Gastrocnemius medialis (tissue), 4 donors: ENCODE measurements around the gene MINPP1. TPM values are rescaled to one million over a fixed set of nuclear protein-coding genes. Genes with fewer than 3 reads are reported as not detected.

ENCODE experiments used
- ATAC-seq, 2 donors: fragments of 150-250 bp; one replicate each; pipeline ENCODE4 v1.9.1; 2016
- DNase-seq, 2 donors: peaks; one replicate each; pipeline ENCODE4 v3.0.0-alpha.2; 2019
- H3K27ac ChIP-seq, 4 donors: fragments of 200-600 bp; sonication (generic); 1 replicate in 1 of 4; 2 replicates in 3 of 4; pipeline ENCODE4 v1.5.1; 2016 to 2018; ENCODE audit warnings: mild to moderate bottlenecking in 2 of 4, moderate library complexity in 1 of 4
- H3K27me3 ChIP-seq, 3 donors: fragments of 200-600 bp; sonication (generic) in 2 of 3; 1 replicate in 1 of 3; 2 replicates in 2 of 3; pipeline versions ENCODE4 v1.5.1 to v1.6.0; 2016 to 2019; ENCODE audit warnings: mild to moderate bottlenecking in 1 of 3, moderate library complexity in 1 of 3
- H3K36me3 ChIP-seq, 2 donors: fragments of 200-600 bp; sonication (generic) in 1 of 2; one replicate each; pipeline ENCODE4 v1.5.1; 2017 to 2018
- H3K4me1 ChIP-seq, 2 donors: fragments of 200-600 bp; sonication (generic) in 1 of 2; one replicate each; pipeline ENCODE4 v1.5.1; 2016 to 2017; ENCODE audit warnings: mild to moderate bottlenecking in 2 of 2
- H3K4me3 ChIP-seq, 4 donors: fragments of 200-600 bp; sonication (generic) in 3 of 4; 1 replicate in 1 of 4; 2 replicates in 3 of 4; pipeline ENCODE4 v1.5.1; 2016 to 2019; ENCODE audit warnings: mild to moderate bottlenecking in 2 of 4
- H3K9me3 ChIP-seq, 3 donors: fragments of 200-600 bp; sonication (generic) in 2 of 3; 1 replicate in 1 of 3; 2 replicates in 2 of 3; pipeline ENCODE4 v1.5.1; 2016 to 2019
- POLR2A ChIP-seq, 2 donors: fragments of 450-650 bp; IDR thresholded peaks; one replicate each; pipeline ENCODE4 v1.6.1; 2017; ENCODE audit warnings: antibody characterized with exemption in 2 of 2, mild to moderate bottlenecking in 2 of 2, moderate library complexity in 2 of 2
- in situ Hi-C, 4 donors: fragments of 200-750 bp; cut with MboI; loops; one replicate each; pipeline versions ENCODE4 v1.15.0 to v1.8.0; 2017; ENCODE audit warnings: low sequenced_read_pairs in 4 of 4
- intact Hi-C: fragments of 100-400 bp; cut with DNase I; formaldehyde crosslinking; loops from one replicate; pipeline ENCODE4 v1.15.1; 2023; ENCODE audit warnings: low total_unique reads
- microRNA-seq, 2 donors: library from miRNA; unstranded; fragments of <30 nt; microRNA quantifications; one replicate each; pipeline ENCODE4, GENCODE V29; 2016; ENCODE audit warnings: borderline replicate concordance in 2 of 2
- total RNA-seq, 4 donors: library from RNA; depleted of rRNA; stranded (reverse); fragments of >200 nt; gene quantifications; one replicate each; pipeline versions ENCODE4 v1.1.0 to v1.2.3, GENCODE V29; 2016
- TF ChIP-seq, protein P1 (sequence below), 5 experiments: fragments of 450-650 bp in 3 of 5; fragments of 200-600 bp in 2 of 5; sonication (generic) in 2 of 5; IDR thresholded peaks in 4 of 5; conservative IDR thresholded peaks in 1 of 5; 1 replicate in 4 of 5; 2 replicates in 1 of 5; pipeline ENCODE4 v1.5.1; 2016 to 2019; ENCODE audit warnings: antibody characterized with exemption in 5 of 5, mild to moderate bottlenecking in 3 of 5, moderate library complexity in 3 of 5

MINPP1 gene
- total RNA-seq, 4 donors from 2014 or later: 6.9 to 7.1 (median 7.0) TPM

DNA sequence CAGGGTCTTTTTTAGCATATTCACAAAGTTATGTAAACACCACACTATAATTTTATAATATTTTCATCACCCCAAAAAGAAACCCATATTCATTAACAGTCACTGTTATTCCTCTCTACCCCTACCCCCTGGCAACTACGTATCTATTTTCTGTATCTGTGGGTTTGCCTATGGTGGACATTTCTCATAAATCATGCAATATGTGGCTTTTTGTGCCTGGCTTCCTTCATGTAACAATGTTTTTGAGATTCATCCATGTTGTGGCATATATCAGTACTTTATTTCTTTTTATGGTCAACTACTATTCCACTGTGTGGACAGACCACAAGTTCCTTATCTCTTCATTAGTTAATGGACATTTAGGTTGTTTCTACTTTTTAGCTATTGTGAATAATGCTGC, 95.9 kb downstream of the MINPP1 start:
- H3K36me3 ChIP-seq: no peaks in the 10 kb centered on the region
- in situ Hi-C loops (no loop called here), intact Hi-C loops (no loop called here)
- H3K9me3 ChIP-seq: no peaks in the 10 kb centered on the region
- no peak for TF ChIP-seq POLR2A (IDR thresholded peaks at IDR 0.05)
- TF ChIP-seq, protein P1, sequence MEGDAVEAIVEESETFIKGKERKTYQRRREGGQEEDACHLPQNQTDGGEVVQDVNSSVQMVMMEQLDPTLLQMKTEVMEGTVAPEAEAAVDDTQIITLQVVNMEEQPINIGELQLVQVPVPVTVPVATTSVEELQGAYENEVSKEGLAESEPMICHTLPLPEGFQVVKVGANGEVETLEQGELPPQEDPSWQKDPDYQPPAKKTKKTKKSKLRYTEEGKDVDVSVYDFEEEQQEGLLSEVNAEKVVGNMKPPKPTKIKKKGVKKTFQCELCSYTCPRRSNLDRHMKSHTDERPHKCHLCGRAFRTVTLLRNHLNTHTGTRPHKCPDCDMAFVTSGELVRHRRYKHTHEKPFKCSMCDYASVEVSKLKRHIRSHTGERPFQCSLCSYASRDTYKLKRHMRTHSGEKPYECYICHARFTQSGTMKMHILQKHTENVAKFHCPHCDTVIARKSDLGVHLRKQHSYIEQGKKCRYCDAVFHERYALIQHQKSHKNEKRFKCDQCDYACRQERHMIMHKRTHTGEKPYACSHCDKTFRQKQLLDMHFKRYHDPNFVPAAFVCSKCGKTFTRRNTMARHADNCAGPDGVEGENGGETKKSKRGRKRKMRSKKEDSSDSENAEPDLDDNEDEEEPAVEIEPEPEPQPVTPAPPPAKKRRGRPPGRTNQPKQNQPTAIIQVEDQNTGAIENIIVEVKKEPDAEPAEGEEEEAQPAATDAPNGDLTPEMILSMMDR (IDR thresholded peaks at IDR 0.05 in 4 of 5, conservative IDR thresholded peaks at IDR 0.05 in 1 of 5): no peak
- DNase-seq (no peak), ATAC-seq (no peak)
- H3K4me1 ChIP-seq: no peaks in the 10 kb centered on the region
- no peaks in the 10 kb centered on the region for H3K27me3 ChIP-seq
- no peak overlapping the region for H3K27ac ChIP-seq
- no peak overlapping the region for H3K4me3 ChIP-seq

Small RNA genes within 50 kb of the gene (microRNA-seq; reads per million reads assigned to microRNA genes)
- 0 reads per million in 2 donors for gene MIR4678

Other genes with a start within 250 kb of the MINPP1 start
- 1 to 10 TPM in 2 of 4 donors, under 1 TPM in 2; 0.87 to 2.0 (median 1.1) TPM for gene NUTM2D, start 147.1 kb upstream of the MINPP1 start, total RNA-seq
- gene PAPSS2, start 155.0 kb downstream of the MINPP1 start, total RNA-seq: 1 to 10 TPM; 2.7 to 8.7 (median 6.8) TPM